Natural killer cell treated with Interleukin-12 subunit alpha and Interleukin-12 subunit beta and Interleukin-15 and Interleukin-18, amount 100 ng/mL, for 72 hours (primary cell): ENCODE results near the gene ECE1. TPM values are rescaled to one million over a fixed set of nuclear protein-coding genes. Genes with fewer than 3 reads are reported as not detected.
"Not testable (repeated sequence)": the region's sequence is repeated elsewhere in the genome, so short reads cannot be mapped to it uniquely, and the experiment has no call there.

Source experiments
- ATAC-seq, 2 donors: fragments of 150-1000 bp; cut with Tn5 transposase in 1 of 2; sonication (Bioruptor Pico), chemical (Tn5 transposase) in 1 of 2; 2 replicates each; pipeline ENCODE4 v1.10.0; 2021
- DNase-seq: peaks from one replicate; pipeline ENCODE4 v3.0.0; 2022; ENCODE audit warnings: low spot score
- H3K27ac Mint-ChIP-seq, 2 donors: 1 replicate in 1 of 2; 2 replicates in 1 of 2; pipeline ENCODE4 v1.8.0; 2022; ENCODE audit warnings: mixed read lengths in 2 of 2, mild to moderate bottlenecking in 1 of 2, moderate library complexity in 1 of 2
- H3K27me3 Mint-ChIP-seq, 2 donors: 1 replicate in 1 of 2; 2 replicates in 1 of 2; pipeline ENCODE4 v1.8.0; 2022; ENCODE audit warnings: mixed read lengths in 2 of 2
- H3K36me3 Mint-ChIP-seq: one replicate; pipeline ENCODE4 v1.8.0; 2022; ENCODE audit warnings: mixed read lengths
- H3K4me1 Mint-ChIP-seq, 2 donors: 1 replicate in 1 of 2; 2 replicates in 1 of 2; pipeline ENCODE4 v1.8.0; 2022; ENCODE audit warnings: low read depth in 2 of 2, mixed read lengths in 2 of 2, mild to moderate bottlenecking in 1 of 2
- H3K4me3 Mint-ChIP-seq: one replicate; pipeline ENCODE4 v1.8.0; 2022; ENCODE audit warnings: mixed read lengths
- H3K9me3 Mint-ChIP-seq: 2 replicates; pipeline ENCODE4 v1.8.0; 2022; ENCODE audit warnings: mixed read lengths
- total RNA-seq, 2 donors: library from RNA; stranded (reverse); gene quantifications; one replicate each; pipeline ENCODE4 v1.2.3, GENCODE V29; 2022

Gene ECE1
- total RNA-seq, 2 donors from 2014 or later: 33.7 to 53.9 TPM

GRCh38 chr1:21285055-21285372, 5.2 kb downstream of the ECE1 start:
- Mint-ChIP-seq H3K4me1 (peaks cover 28 to 33% of the 10 kb centered on the region in 2 donors), H3K36me3 (no peaks in the 10 kb centered on the region), H3K27me3 (peaks cover 0 to 13% of the 10 kb centered on the region in 2 donors), H3K27ac (no peak overlapping the region), H3K4me3 (no peak overlapping the region), H3K9me3 (no peaks in the 10 kb centered on the region)
- DNase-seq (no peak), ATAC-seq (no peak)

GRCh38 chr1:21284206-21285054, 5.8 kb downstream of the ECE1 start:
- peaks cover 0 to 13% of the 10 kb centered on the region in 2 donors for H3K27me3 Mint-ChIP-seq
- no peak for ATAC-seq
- peaks cover 33 to 34% of the 10 kb centered on the region in 2 donors for H3K4me1 Mint-ChIP-seq
- no peak for DNase-seq
- no peaks in the 10 kb centered on the region for H3K36me3 Mint-ChIP-seq
- H3K9me3 Mint-ChIP-seq: no peaks in the 10 kb centered on the region
- peak overlapping the region in 1 of 2 donors; percentile 11 for H3K27ac Mint-ChIP-seq
- no peak overlapping the region for H3K4me3 Mint-ChIP-seq

GRCh38 chr1:21283524-21283923, 6.7 kb downstream of the ECE1 start:
- DNase-seq: no peak
- Mint-ChIP-seq H3K4me1 (peaks cover 37 to 42% of the 10 kb centered on the region in 2 donors), H3K27me3 (peaks cover 0 to 13% of the 10 kb centered on the region in 2 donors), H3K36me3 (no peaks in the 10 kb centered on the region), H3K27ac (no peak overlapping the region), H3K4me3 (no peak overlapping the region), H3K9me3 (no peaks in the 10 kb centered on the region)
- ATAC-seq: no peak

GRCh38 chr1:21282020-21282419, 8.2 kb downstream of the ECE1 start:
- H3K9me3 Mint-ChIP-seq, H3K27ac Mint-ChIP-seq, ATAC-seq, H3K4me3 Mint-ChIP-seq, H3K36me3 Mint-ChIP-seq, DNase-seq: not testable (repeated sequence)
- peaks cover 39 to 46% of the 10 kb centered on the region in 2 donors for H3K4me1 Mint-ChIP-seq
- H3K27me3 Mint-ChIP-seq: peaks cover 0 to 13% of the 10 kb centered on the region in 2 donors

- H3K27ac Mint-ChIP-seq: peak overlapping the region; percentile 56 to 69
- H3K27me3 Mint-ChIP-seq: peaks cover 0 to 13% of the 10 kb centered on the region in 2 donors
- no peaks in the 10 kb centered on the region for H3K9me3 Mint-ChIP-seq
- ATAC-seq: no peak
- no peaks in the 10 kb centered on the region for H3K36me3 Mint-ChIP-seq
- peaks cover 39 to 46% of the 10 kb centered on the region in 2 donors for H3K4me1 Mint-ChIP-seq
- peak overlapping the region; percentile 63 for H3K4me3 Mint-ChIP-seq
- no peak for DNase-seq
These were observed 9.8 kb downstream of the ECE1 start for GRCh38 chr1:21280482-21280881.

- peaks cover 39 to 46% of the 10 kb centered on the region in 2 donors for H3K4me1 Mint-ChIP-seq
- no peaks in the 10 kb centered on the region for H3K9me3 Mint-ChIP-seq
- ATAC-seq: peak; percentile 43 to 53
- H3K36me3 Mint-ChIP-seq: no peaks in the 10 kb centered on the region
- H3K27ac Mint-ChIP-seq: peak overlapping the region; percentile 56 to 69
- no peak for DNase-seq
- H3K27me3 Mint-ChIP-seq: peaks cover 0 to 13% of the 10 kb centered on the region in 2 donors
- H3K4me3 Mint-ChIP-seq: peak overlapping the region; percentile 63
These were observed 10.2 kb downstream of the ECE1 start for GRCh38 chr1:21280011-21280471.

GRCh38 chr1:21278860-21279845, 11.1 kb downstream of the ECE1 start:
- H3K4me1 Mint-ChIP-seq: peaks cover 36 to 44% of the 10 kb centered on the region in 2 donors
- peaks cover 0 to 10% of the 10 kb centered on the region in 2 donors for H3K27me3 Mint-ChIP-seq
- H3K36me3 Mint-ChIP-seq: peaks cover 4% of the 10 kb centered on the region
- DNase-seq (peak; percentile 83), ATAC-seq (peak; percentile 89 to 92)
- H3K4me3 Mint-ChIP-seq: peak overlapping the region; percentile 63
- H3K9me3 Mint-ChIP-seq: no peaks in the 10 kb centered on the region
- peak overlapping the region in 1 of 2 donors; percentile 69 for H3K27ac Mint-ChIP-seq

- H3K36me3 Mint-ChIP-seq: peaks cover 4% of the 10 kb centered on the region
- H3K4me3 Mint-ChIP-seq: peak overlapping the region; percentile 15
- no peaks in the 10 kb centered on the region for H3K9me3 Mint-ChIP-seq
- DNase-seq (no peak), ATAC-seq (no peak)
- H3K4me1 Mint-ChIP-seq: peaks cover 31 to 41% of the 10 kb centered on the region in 2 donors
- peaks cover 0 to 7% of the 10 kb centered on the region in 2 donors for H3K27me3 Mint-ChIP-seq
- H3K27ac Mint-ChIP-seq: peak overlapping the region in 1 of 2 donors; percentile 48
These were observed 11.9 kb downstream of the ECE1 start for GRCh38 chr1:21278208-21278859.

GRCh38 chr1:21277180-21277579, 13.1 kb downstream of the ECE1 start:
- Mint-ChIP-seq H3K4me3 (no peak overlapping the region), H3K9me3 (no peaks in the 10 kb centered on the region), H3K27ac (peak overlapping the region in 1 of 2 donors; percentile 36), H3K36me3 (peaks cover 4% of the 10 kb centered on the region), H3K4me1 (peaks cover 27 to 41% of the 10 kb centered on the region in 2 donors), H3K27me3 (peaks cover 0 to 4% of the 10 kb centered on the region in 2 donors)
- ATAC-seq: no peak
- DNase-seq: no peak

GRCh38 chr1:21272540-21272939, 17.7 kb downstream of the ECE1 start:
- Mint-ChIP-seq H3K27me3 (no peaks in the 10 kb centered on the region), H3K9me3 (no peaks in the 10 kb centered on the region), H3K4me1 (peaks cover 4 to 6% of the 10 kb centered on the region in 2 donors), H3K4me3 (no peak overlapping the region), H3K27ac (no peak overlapping the region), H3K36me3 (peaks cover 4% of the 10 kb centered on the region)
- ATAC-seq (no peak), DNase-seq (no peak)

GRCh38 chr1:21271550-21271949, 18.7 kb downstream of the ECE1 start:
- Mint-ChIP-seq H3K27me3 (no peaks in the 10 kb centered on the region), H3K9me3 (no peaks in the 10 kb centered on the region), H3K36me3 (peaks cover 8% of the 10 kb centered on the region), H3K4me1 (peaks cover 0 to 6% of the 10 kb centered on the region in 2 donors), H3K4me3 (no peak overlapping the region), H3K27ac (no peak overlapping the region)
- ATAC-seq (no peak), DNase-seq (no peak)

GRCh38 chr1:21270086-21270689, 20.1 kb downstream of the ECE1 start:
- peaks cover 8% of the 10 kb centered on the region for H3K36me3 Mint-ChIP-seq
- H3K27ac Mint-ChIP-seq: no peak overlapping the region
- H3K4me3 Mint-ChIP-seq: no peak overlapping the region
- no peaks in the 10 kb centered on the region for H3K27me3 Mint-ChIP-seq
- H3K4me1 Mint-ChIP-seq: peaks cover 0 to 6% of the 10 kb centered on the region in 2 donors
- H3K9me3 Mint-ChIP-seq: no peaks in the 10 kb centered on the region
- ATAC-seq (peak; percentile 69 to 75), DNase-seq (peak; percentile 75)
